ENCODE measurements around the gene HIRA. TPM values are rescaled to one million over a fixed set of nuclear protein-coding genes. Genes with fewer than 3 reads are reported as not detected.

The HIRA gene
- total and polyA plus RNA-seq, 9 of the 15 experiments (the other 6 are each of a cell fraction or from before 2014, with no cell fraction given), result 0.96 to 132 (median 58.4) TPM

- TF ChIP-seq SP2 (IDR thresholded peaks at IDR 0.05; ENCODE audit: extremely low read depth, low read depth, low read length, poor library complexity, severe bottlenecking) (peak; percentile 16), KHSRP (IDR thresholded peaks at IDR 0.05) (no peak), ZMIZ1 (IDR thresholded peaks at IDR 0.05; ENCODE audit: low read depth in 2 of 2, low read length in 2 of 2) (peak in 1 of 2 experiments; percentile 91; a peak in 2 of 4 replicates), CEBPB (tag; IDR thresholded peaks at IDR 0.05) (peak; percentile 39; the same call in 1 of the 2 replicates), ZNF239 (CRISPR knock-in tag; IDR thresholded peaks at IDR 0.05) (peak; percentile 55), PTBP1 (IDR thresholded peaks at IDR 0.05; ENCODE audit: low read depth, low read length) (0 out of 2 replicates have a peak, but pooled peaks have one; percentile 81), SPI1 (IDR thresholded peaks at IDR 0.05; ENCODE audit: borderline replicate concordance, low read depth, low read length) (no peak), POLR3G (IDR thresholded peaks at IDR 0.05; ENCODE audit: extremely low read depth, insufficient read length, insufficient replicate concordance) (no peak), MYNN (IDR thresholded peaks at IDR 0.05) (peak; percentile 87), MYNN (CRISPR knock-in tag; IDR thresholded peaks at IDR 0.05) (no peak), ZNF133 (CRISPR knock-in tag; IDR thresholded peaks at IDR 0.05) (no peak), DNMT1 (IDR thresholded peaks at IDR 0.05) (no peak), EZH2 (IDR thresholded peaks at IDR 0.05; ENCODE audit: borderline replicate concordance, low read depth, low read length) (no peak), HDAC2 (IDR thresholded peaks at IDR 0.05) (no peak; the same call in none of the 2 replicates), KDM5B (IDR thresholded peaks at IDR 0.05; ENCODE audit: insufficient replicate concordance, low read depth, low read length) (no peak), GTF2A2 (tag; IDR thresholded peaks at IDR 0.05) (no peak), COPS2 (conservative IDR thresholded peaks at IDR 0.05) (no peak), GATAD2B (IDR thresholded peaks at IDR 0.05; ENCODE audit: borderline replicate concordance) (no peak), ZNF324 (CRISPR knock-in tag; IDR thresholded peaks at IDR 0.05) (no peak), LEF1 (IDR thresholded peaks at IDR 0.05) (no peak), PKNOX1 (IDR thresholded peaks at IDR 0.05) (no peak), ZNF764 (CRISPR knock-in tag; IDR thresholded peaks at IDR 0.05; ENCODE audit: low read depth) (no peak), IRF1 (CRISPR knock-in tag; IDR thresholded peaks at IDR 0.05; ENCODE audit: borderline replicate concordance) (no peak)
Measured at GRCh38 chr22:19407649-19408606, 23.6 kb downstream of the HIRA start (continued).
